ENCODE data around the gene CRLF1.
"Not testable (repeated sequence)": the region's sequence is repeated elsewhere in the genome, so short reads cannot be mapped to it uniquely, and the experiment has no call there.

The CRLF1 gene

DNA sequence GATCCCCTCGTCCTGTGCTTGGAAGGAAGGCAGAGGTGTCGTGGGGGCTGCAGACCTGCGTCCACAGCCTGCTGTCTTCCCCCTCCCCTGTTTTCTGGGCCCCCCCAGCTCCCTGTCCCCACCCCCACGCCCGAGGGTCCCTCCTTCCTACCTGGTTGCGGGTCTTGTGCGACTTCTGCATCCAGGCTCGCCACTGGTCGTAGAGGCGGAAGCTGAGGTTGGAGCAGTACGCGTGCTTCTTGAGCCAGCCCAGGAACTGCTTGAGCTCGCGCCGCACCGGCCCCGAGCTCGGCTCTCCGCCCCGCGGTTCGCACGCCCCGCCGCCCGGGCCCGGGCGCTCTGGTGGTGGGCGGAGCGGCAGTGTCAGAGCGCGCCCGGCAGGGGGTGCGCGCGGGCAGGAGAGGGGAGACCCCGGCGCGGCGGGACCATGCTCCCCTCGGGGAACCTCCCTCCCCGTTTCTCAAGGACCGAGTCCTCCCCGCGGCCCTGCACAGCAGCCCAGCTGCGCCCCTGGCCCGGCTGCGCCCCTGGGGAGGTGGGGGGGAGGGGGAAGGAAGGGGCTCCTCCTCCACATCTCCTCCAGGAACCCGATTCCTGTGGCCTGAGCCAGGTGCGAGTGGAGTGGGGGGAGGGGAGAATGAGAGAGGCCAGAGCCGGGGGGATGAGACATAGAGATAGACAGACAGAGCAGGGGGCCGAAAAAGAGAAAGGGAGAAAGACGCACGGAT lies 12.3 kb downstream of the CRLF1 start:
- Mint-ChIP-seq H3K4me3 (peak overlapping the region; percentile 74), H3K4me1 (ENCODE audit: low read depth) (peaks cover 32% of the 10 kb centered on the region), H3K27me3 (no peaks in the 10 kb centered on the region), H3K9me3 (no peaks in the 10 kb centered on the region), H3K36me3 (ENCODE audit: low read depth) (peaks cover 21% of the 10 kb centered on the region), H3K27ac (peak overlapping the region; percentile 75)

GRCh38 chr19:18593367-18594095 lies 13.1 kb downstream of the CRLF1 start:
- Mint-ChIP-seq H3K4me1 (ENCODE audit: low read depth) (peaks cover 32% of the 10 kb centered on the region), H3K9me3 (no peaks in the 10 kb centered on the region), H3K27ac (peak overlapping the region; percentile 38), H3K36me3 (ENCODE audit: low read depth) (peaks cover 21% of the 10 kb centered on the region), H3K27me3 (no peaks in the 10 kb centered on the region), H3K4me3 (peak overlapping the region; percentile 49)

DNA sequence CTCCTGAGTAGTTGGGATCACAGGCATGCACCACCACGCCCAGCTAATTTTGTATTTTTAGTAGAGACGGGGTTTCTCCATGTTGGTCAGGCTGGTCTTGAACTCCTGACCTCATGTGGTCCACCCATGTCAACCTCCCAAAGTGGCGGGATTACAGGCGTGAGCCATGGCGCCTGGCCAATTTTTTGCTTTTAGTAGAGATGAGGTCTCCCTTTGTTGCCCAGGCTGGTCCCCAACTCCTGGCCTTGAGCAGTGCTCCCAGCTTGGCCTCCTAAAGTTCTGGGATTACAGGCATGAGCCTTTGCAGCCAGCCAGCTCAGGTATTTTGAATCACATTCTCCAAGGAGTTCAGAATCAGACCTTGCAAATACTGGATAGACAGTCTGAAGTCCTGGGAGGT lies 13.9 kb downstream of the CRLF1 start:
- H3K27ac Mint-ChIP-seq: not testable (repeated sequence)

GRCh38 chr19:18591735-18592385 lies 14.7 kb downstream of the CRLF1 start:
- Mint-ChIP-seq H3K4me3 (no peak overlapping the region), H3K9me3 (no peaks in the 10 kb centered on the region), H3K4me1 (ENCODE audit: low read depth) (peaks cover 43% of the 10 kb centered on the region), H3K36me3 (ENCODE audit: low read depth) (peaks cover 21% of the 10 kb centered on the region), H3K27me3 (no peaks in the 10 kb centered on the region), H3K27ac (peak overlapping the region; percentile 45)

More for the DNA sequence above, 13.9 kb downstream of the CRLF1 start:
- not testable (repeated sequence) for H3K4me3 Mint-ChIP-seq, H3K9me3 Mint-ChIP-seq, H3K27me3 Mint-ChIP-seq
- peaks cover 21% of the 10 kb centered on the region for H3K36me3 Mint-ChIP-seq (ENCODE audit: low read depth)
- peaks cover 39% of the 10 kb centered on the region for H3K4me1 Mint-ChIP-seq (ENCODE audit: low read depth)

- peak overlapping the region; percentile 93 for H3K4me3 Mint-ChIP-seq
- H3K36me3 Mint-ChIP-seq (ENCODE audit: low read depth): peaks cover 21% of the 10 kb centered on the region
- peaks cover 48% of the 10 kb centered on the region for H3K4me1 Mint-ChIP-seq (ENCODE audit: low read depth)
- H3K27me3 Mint-ChIP-seq: no peaks in the 10 kb centered on the region
- H3K9me3 Mint-ChIP-seq: no peaks in the 10 kb centered on the region
- peak overlapping the region; percentile 67 for H3K27ac Mint-ChIP-seq
Measured at GRCh38 chr19:18590273-18591272, 16.0 kb downstream of the CRLF1 start.

- no peaks in the 10 kb centered on the region for H3K9me3 Mint-ChIP-seq
- peaks cover 21% of the 10 kb centered on the region for H3K36me3 Mint-ChIP-seq (ENCODE audit: low read depth)
- H3K27ac Mint-ChIP-seq: peak overlapping the region; percentile 96
- H3K4me1 Mint-ChIP-seq (ENCODE audit: low read depth): peaks cover 44% of the 10 kb centered on the region
- H3K27me3 Mint-ChIP-seq: no peaks in the 10 kb centered on the region
- H3K4me3 Mint-ChIP-seq: peak overlapping the region; percentile 93
Measured at GRCh38 chr19:18589380-18590272, 17.0 kb downstream of the CRLF1 start.

DNA sequence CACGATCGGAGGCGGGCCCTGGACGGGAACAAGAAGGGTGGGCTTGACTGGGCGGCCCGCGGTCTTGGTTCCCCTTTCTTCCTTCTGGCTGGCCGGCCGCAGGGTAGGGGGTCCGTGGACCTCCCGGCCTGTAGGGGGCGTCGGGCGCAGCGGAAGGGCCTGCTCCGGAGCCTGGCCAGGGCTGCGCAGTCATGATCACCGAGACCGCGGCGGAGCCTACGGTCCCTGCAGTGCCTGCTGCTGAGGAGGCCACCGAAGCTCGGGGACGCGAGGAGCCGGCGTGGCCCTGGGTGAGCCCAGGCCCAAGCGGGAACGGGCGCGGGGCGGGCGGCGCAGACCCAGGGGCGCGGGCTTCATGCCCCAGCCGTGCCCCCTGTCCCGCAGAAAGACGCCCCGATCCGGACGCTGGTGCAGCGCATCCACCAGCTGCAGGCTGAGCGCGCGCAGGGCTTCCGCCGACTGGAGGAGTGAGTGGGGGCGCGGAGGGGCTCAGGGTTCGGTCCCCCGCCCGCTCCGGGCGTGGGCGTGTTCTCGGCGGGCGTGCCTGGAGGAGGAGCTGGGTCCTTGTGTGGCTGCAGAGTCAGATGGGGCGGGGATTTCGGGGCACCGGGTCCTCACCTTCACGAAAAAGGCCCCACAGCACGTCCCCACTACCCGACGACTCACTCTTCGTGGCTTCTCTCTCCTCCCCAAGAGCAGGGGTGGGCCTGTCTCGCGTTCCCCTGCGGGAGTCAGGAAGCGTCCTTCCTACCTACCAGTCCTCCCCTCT lies 17.8 kb downstream of the CRLF1 start, which contains the start of gene REX1BD:
TSS of gene REX1BD (plus strand) at position 188 of the 769 bp plus-strand sequence. CDS start at position 192, 4 bp downstream.
- no peaks in the 10 kb centered on the region for H3K9me3 Mint-ChIP-seq
- H3K27me3 Mint-ChIP-seq: no peaks in the 10 kb centered on the region
- H3K27ac Mint-ChIP-seq: peak within 1 kb of the TSS; percentile 96
- peaks cover 21% of the 10 kb centered on the region for H3K36me3 Mint-ChIP-seq (ENCODE audit: low read depth)
- peaks cover 42% of the 10 kb centered on the region for H3K4me1 Mint-ChIP-seq (ENCODE audit: low read depth)
- H3K4me3 Mint-ChIP-seq: peak within 1 kb of the TSS; percentile 93

DNA sequence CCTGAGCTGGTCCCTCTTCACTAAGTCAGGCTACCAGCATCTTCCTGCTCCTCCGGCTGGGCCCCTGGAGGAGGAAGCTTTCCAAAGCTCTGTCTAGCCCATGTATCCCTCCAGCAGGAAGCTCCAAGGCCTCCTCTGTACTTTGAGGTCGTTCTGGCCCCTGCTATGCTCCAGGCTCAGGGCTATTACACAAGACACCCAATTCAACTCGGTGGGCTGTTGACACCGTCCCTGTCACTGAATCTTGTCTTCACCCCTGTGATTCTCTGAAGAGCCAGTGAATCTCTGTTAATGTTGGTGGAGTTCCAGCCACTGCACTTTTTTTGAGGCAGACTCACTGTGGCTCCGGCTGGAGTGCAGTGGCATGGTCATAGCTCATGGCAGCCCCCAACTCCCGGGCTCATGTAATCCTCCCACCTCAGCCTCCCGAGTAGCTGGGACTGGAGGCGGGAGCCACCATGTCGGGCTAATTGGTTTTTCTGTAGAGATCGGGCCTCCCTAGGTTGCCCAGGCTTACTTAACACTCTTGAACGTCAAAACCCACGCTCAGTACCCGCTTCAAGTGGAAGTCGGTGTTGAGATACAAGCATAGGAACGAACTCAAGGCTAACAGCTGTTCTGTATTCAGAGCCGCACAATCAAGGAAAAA lies 18.5 kb downstream of the CRLF1 start:
- Mint-ChIP-seq H3K27ac (peak overlapping the region; percentile 90), H3K4me1 (ENCODE audit: low read depth) (peaks cover 38% of the 10 kb centered on the region), H3K36me3 (ENCODE audit: low read depth) (peaks cover 21% of the 10 kb centered on the region), H3K9me3 (no peaks in the 10 kb centered on the region), H3K4me3 (peak overlapping the region; percentile 93), H3K27me3 (no peaks in the 10 kb centered on the region)

DNA sequence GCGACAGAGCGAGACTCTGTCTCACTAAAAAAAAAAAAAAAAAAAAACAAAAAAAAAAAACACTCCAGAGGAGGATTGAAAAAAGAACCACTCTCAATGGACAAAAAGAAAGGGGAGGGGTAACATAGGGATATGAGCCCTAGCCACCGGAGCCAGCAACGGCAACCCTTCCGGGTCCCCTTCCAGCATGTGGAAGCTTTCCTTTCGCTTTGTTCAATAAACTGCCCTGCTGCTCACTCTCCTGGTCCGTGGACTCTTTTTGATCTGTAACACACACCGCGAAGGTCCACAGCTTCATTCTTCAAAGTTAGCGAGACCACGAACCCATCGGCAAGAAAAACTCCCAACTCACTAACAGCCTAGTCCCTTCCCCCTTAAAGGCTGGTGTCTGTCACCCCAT lies 19.0 kb downstream of the CRLF1 start:
- Mint-ChIP-seq H3K27ac (no peak overlapping the region), H3K27me3 (no peaks in the 10 kb centered on the region), H3K4me3 (peak overlapping the region; percentile 93), H3K36me3 (ENCODE audit: low read depth) (peaks cover 21% of the 10 kb centered on the region), H3K4me1 (ENCODE audit: low read depth) (peaks cover 38% of the 10 kb centered on the region), H3K9me3 (no peaks in the 10 kb centered on the region)

- peaks cover 38% of the 10 kb centered on the region for H3K4me1 Mint-ChIP-seq (ENCODE audit: low read depth)
- no peaks in the 10 kb centered on the region for H3K9me3 Mint-ChIP-seq
- no peaks in the 10 kb centered on the region for H3K27me3 Mint-ChIP-seq
- H3K36me3 Mint-ChIP-seq (ENCODE audit: low read depth): peaks cover 14% of the 10 kb centered on the region
- no peak overlapping the region for H3K27ac Mint-ChIP-seq
- no peak overlapping the region for H3K4me3 Mint-ChIP-seq
Measured at GRCh38 chr19:18586306-18586705, 20.3 kb downstream of the CRLF1 start.

DNA sequence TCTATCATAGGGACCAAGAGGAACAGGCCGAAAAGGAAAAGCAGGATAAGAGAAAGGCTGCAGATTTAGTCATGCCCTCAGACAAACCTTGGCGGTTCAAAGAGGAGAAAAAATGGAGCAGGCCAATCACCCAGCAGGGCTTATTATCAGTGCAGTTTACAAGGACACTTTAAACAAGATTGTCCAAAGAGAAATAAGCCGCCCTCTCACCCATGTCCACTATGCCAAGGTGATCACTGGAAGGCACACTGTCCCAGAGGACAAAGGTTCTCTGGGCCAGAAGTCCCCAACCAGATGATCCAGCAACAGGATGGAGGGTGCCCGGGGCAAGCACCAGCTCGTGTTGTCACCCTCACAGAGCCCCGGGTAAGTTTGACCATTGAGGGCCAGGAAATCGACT lies 26.3 kb downstream of the CRLF1 start:
- Mint-ChIP-seq H3K4me1 (ENCODE audit: low read depth) (peaks cover 10% of the 10 kb centered on the region), H3K9me3 (no peaks in the 10 kb centered on the region), H3K36me3 (ENCODE audit: low read depth) (peaks cover 28% of the 10 kb centered on the region), H3K27me3 (no peaks in the 10 kb centered on the region), H3K4me3 (no peak overlapping the region), H3K27ac (no peak overlapping the region)

DNA sequence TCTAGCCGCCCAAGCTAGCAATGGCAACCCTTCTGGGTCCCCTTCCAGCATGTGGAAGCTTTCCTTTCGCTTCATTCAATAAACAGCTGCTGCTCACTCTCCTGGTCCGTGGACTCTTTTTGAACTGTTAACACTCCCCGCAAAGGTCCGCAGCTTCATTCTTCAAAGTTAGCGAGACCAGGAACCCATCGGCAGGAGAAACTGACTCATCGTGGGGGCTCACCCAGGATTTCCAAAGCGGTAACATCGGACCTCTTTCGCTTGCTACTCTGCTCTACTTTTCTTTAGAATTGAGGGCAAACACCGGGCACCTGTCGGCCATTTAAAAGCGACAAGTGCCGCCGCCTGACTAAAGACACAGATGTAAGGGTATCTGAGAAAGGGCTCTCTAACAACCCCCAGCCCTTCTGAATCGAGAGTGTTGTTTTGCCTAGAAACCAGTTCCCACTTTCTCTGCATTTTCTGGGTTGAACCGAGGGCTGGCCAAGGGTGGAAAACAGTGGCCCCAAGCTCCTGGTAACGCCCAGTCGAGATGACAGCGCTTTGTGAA lies 29.2 kb downstream of the CRLF1 start:
- Mint-ChIP-seq H3K27me3 (no peaks in the 10 kb centered on the region), H3K36me3 (ENCODE audit: low read depth) (peaks cover 54% of the 10 kb centered on the region), H3K9me3 (no peaks in the 10 kb centered on the region), H3K27ac (no peak overlapping the region), H3K4me3 (no peak overlapping the region), H3K4me1 (ENCODE audit: low read depth) (peaks cover 33% of the 10 kb centered on the region)
